Measurements from ENCODE around the gene FBXO33.

The FBXO33 gene

GRCh38 chr14:39372656-39373055 lies 59.6 kb downstream of the FBXO33 start:
- Histone ChIP-seq H3K4me2 (ENCODE audit: low read depth, low read length, poor library complexity, severe bottlenecking) (no peak overlapping the region), H3K9me2 (replicated peaks; ENCODE audit: low read depth, low read length) (no peaks in the 10 kb centered on the region), H3K9ac (ENCODE audit: low read depth, low read length, poor library complexity, severe bottlenecking) (no peak overlapping the region), H3K79me2 (ENCODE audit: insufficient read depth, low read length) (no peaks in the 10 kb centered on the region), H3F3A (ENCODE audit: low read depth) (no peaks in the 10 kb centered on the region), H3K4me1 (ENCODE audit: insufficient read depth, low read length, poor library complexity, severe bottlenecking) (peaks cover 4% of the 10 kb centered on the region), H3K36me3 (ENCODE audit: insufficient read depth, low read length) (no peaks in the 10 kb centered on the region), H3K27me3 (ENCODE audit: insufficient read depth, low read length, poor library complexity, severe bottlenecking) (no peaks in the 10 kb centered on the region), H2AFZ (ENCODE audit: low read length) (no peak overlapping the region), H4K20me1 (ENCODE audit: insufficient read depth, low read length, poor library complexity, severe bottlenecking) (no peaks in the 10 kb centered on the region), H3K9me3 (ENCODE audit: insufficient read depth, low read depth, low read length) (no peaks in the 10 kb centered on the region), H3K4me3 (ENCODE audit: low read length, poor library complexity, severe bottlenecking) (no peak overlapping the region)
- TF ChIP-seq, protein P1, sequence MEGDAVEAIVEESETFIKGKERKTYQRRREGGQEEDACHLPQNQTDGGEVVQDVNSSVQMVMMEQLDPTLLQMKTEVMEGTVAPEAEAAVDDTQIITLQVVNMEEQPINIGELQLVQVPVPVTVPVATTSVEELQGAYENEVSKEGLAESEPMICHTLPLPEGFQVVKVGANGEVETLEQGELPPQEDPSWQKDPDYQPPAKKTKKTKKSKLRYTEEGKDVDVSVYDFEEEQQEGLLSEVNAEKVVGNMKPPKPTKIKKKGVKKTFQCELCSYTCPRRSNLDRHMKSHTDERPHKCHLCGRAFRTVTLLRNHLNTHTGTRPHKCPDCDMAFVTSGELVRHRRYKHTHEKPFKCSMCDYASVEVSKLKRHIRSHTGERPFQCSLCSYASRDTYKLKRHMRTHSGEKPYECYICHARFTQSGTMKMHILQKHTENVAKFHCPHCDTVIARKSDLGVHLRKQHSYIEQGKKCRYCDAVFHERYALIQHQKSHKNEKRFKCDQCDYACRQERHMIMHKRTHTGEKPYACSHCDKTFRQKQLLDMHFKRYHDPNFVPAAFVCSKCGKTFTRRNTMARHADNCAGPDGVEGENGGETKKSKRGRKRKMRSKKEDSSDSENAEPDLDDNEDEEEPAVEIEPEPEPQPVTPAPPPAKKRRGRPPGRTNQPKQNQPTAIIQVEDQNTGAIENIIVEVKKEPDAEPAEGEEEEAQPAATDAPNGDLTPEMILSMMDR (conservative IDR thresholded peaks at IDR 0.05; ENCODE audit: low read length): no peak
- no peak for TF ChIP-seq EZH2phosphoT487 (IDR thresholded peaks at IDR 0.05; ENCODE audit: borderline replicate concordance)

GRCh38 chr14:39370415-39370814 lies 61.8 kb downstream of the FBXO33 start:
- TF ChIP-seq, protein P1 (conservative IDR thresholded peaks at IDR 0.05; ENCODE audit: low read length): no peak
- no peak for TF ChIP-seq EZH2phosphoT487 (IDR thresholded peaks at IDR 0.05; ENCODE audit: borderline replicate concordance)
- Histone ChIP-seq H3K36me3 (ENCODE audit: insufficient read depth, low read length) (no peaks in the 10 kb centered on the region), H3K4me1 (ENCODE audit: insufficient read depth, low read length, poor library complexity, severe bottlenecking) (no peaks in the 10 kb centered on the region), H3K4me3 (ENCODE audit: low read length, poor library complexity, severe bottlenecking) (no peak overlapping the region), H3K4me2 (ENCODE audit: low read depth, low read length, poor library complexity, severe bottlenecking) (no peak overlapping the region), H3K9me2 (replicated peaks; ENCODE audit: low read depth, low read length) (no peaks in the 10 kb centered on the region), H3K9me3 (ENCODE audit: insufficient read depth, low read depth, low read length) (no peaks in the 10 kb centered on the region), H3K9ac (ENCODE audit: low read depth, low read length, poor library complexity, severe bottlenecking) (no peak overlapping the region), H4K20me1 (ENCODE audit: insufficient read depth, low read length, poor library complexity, severe bottlenecking) (no peaks in the 10 kb centered on the region), H2AFZ (ENCODE audit: low read length) (no peak overlapping the region), H3F3A (ENCODE audit: low read depth) (no peaks in the 10 kb centered on the region), H3K79me2 (ENCODE audit: insufficient read depth, low read length) (no peaks in the 10 kb centered on the region), H3K27me3 (ENCODE audit: insufficient read depth, low read length, poor library complexity, severe bottlenecking) (no peaks in the 10 kb centered on the region)

- no peak overlapping the region for H2AFZ ChIP-seq (ENCODE audit: low read length)
- no peak overlapping the region for H3K4me2 ChIP-seq (ENCODE audit: low read depth, low read length, poor library complexity, severe bottlenecking)
- no peak overlapping the region for H3K4me3 ChIP-seq (ENCODE audit: low read length, poor library complexity, severe bottlenecking)
- H3K79me2 ChIP-seq (ENCODE audit: insufficient read depth, low read length): no peaks in the 10 kb centered on the region
- no peaks in the 10 kb centered on the region for H3F3A ChIP-seq (ENCODE audit: low read depth)
- H3K4me1 ChIP-seq (ENCODE audit: insufficient read depth, low read length, poor library complexity, severe bottlenecking): no peaks in the 10 kb centered on the region
- H3K36me3 ChIP-seq (ENCODE audit: insufficient read depth, low read length): peaks cover 4% of the 10 kb centered on the region; the same call in 1 of the 2 replicates
- H3K27me3 ChIP-seq (ENCODE audit: insufficient read depth, low read length, poor library complexity, severe bottlenecking): no peaks in the 10 kb centered on the region
- no peaks in the 10 kb centered on the region for H3K9me2 ChIP-seq (replicated peaks; ENCODE audit: low read depth, low read length)
- TF ChIP-seq EZH2phosphoT487 (IDR thresholded peaks at IDR 0.05; ENCODE audit: borderline replicate concordance): no peak
- TF ChIP-seq, protein P1 (conservative IDR thresholded peaks at IDR 0.05; ENCODE audit: low read length): no peak
- H3K9me3 ChIP-seq (ENCODE audit: insufficient read depth, low read depth, low read length): 0 out of 2 replicates have a peak, but pooled peaks cover 6% of the 10 kb centered on the region
- H4K20me1 ChIP-seq (ENCODE audit: insufficient read depth, low read length, poor library complexity, severe bottlenecking): no peaks in the 10 kb centered on the region
- no peak overlapping the region for H3K9ac ChIP-seq (ENCODE audit: low read depth, low read length, poor library complexity, severe bottlenecking)
Observed at GRCh38 chr14:39369029-39369428, 63.2 kb downstream of the FBXO33 start.

Measured in Loucy (cell line).